Stimulated activated memory B cell treated with anti-CD40 and anti-IgM and Interleukin-4, amounts not matched to agents 10 μg/mL and 1 μg/mL and 100 μg/mL, for 72 hours (primary cell): ENCODE data around the gene NLRP12.
"Not testable (repeated sequence)": the region's sequence is repeated elsewhere in the genome, so short reads cannot be mapped to it uniquely, and the experiment has no call there.

Experiments
- ATAC-seq: fragments of 150-1000 bp; cut with Tn5 transposase; 2 replicates; pipeline ENCODE4 v1.10.0; 2021
- H3K27ac Mint-ChIP-seq: one replicate; pipeline ENCODE4 v1.8.0; 2022; ENCODE audit warnings: mild to moderate bottlenecking, mixed read lengths
- H3K27me3 Mint-ChIP-seq: one replicate; pipeline ENCODE4 v1.8.0; 2022; ENCODE audit warnings: mixed read lengths
- H3K36me3 Mint-ChIP-seq: one replicate; pipeline ENCODE4 v1.8.0; 2022; ENCODE audit warnings: mixed read lengths
- H3K4me1 Mint-ChIP-seq: one replicate; pipeline ENCODE4 v1.8.0; 2022; ENCODE audit warnings: mixed read lengths
- H3K4me3 Mint-ChIP-seq: one replicate; pipeline ENCODE4 v1.8.0; 2022; ENCODE audit warnings: mild to moderate bottlenecking, moderate library complexity, mixed read lengths
- H3K9me3 Mint-ChIP-seq: one replicate; pipeline ENCODE4 v1.8.0; 2022; ENCODE audit warnings: mixed read lengths

NLRP12 gene

DNA sequence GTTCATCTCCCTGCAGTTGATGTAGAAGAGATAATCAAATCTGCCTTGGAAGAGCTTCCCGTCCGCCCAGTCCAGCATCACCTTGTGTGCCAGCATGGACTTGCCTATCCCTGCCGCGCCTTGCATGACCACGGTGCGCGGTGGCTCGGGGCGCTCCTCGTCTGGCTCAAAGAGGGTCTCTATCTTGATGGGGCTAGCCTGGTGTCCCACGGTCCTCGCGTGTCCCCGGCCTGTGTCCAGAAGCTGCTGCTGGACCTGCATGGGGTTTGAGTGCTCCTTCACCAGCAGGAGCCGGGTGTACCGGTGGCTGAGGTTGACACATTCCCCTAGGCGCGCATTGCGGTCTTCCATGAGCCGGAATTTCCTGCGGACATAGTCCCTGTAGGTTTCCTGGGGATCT is 13.2 kb downstream of the NLRP12 start:
- H3K4me1 Mint-ChIP-seq = no peaks in the 10 kb centered on the region
- H3K27ac Mint-ChIP-seq = no peak overlapping the region

DNA sequence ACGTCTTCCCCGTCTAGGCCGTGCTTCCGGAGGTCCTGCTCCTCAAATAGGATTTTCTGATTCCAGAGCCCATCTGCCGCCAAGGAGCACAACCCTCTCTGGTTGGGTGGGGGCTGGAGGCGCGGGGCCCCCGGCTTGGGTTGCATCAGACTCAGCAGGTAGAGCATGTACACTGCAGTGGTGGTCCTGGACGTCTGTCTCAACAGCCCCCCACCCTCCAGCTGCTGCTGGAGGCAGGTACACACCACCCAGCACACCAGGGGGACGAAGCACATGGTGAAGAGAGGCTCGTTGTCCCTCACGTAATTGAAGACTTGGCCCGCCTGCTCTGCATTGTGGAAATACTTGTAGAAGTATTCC is 13.9 kb downstream of the NLRP12 start:
- Mint-ChIP-seq H3K9me3 (no peaks in the 10 kb centered on the region), H3K36me3 (no peaks in the 10 kb centered on the region), H3K27me3 (no peaks in the 10 kb centered on the region), H3K27ac (no peak overlapping the region), H3K4me1 (no peaks in the 10 kb centered on the region), H3K4me3 (no peak overlapping the region)
- no peak for ATAC-seq

More for the DNA sequence above, 13.2 kb downstream of the NLRP12 start:
- Mint-ChIP-seq H3K27me3 (no peaks in the 10 kb centered on the region), H3K9me3 (no peaks in the 10 kb centered on the region), H3K4me3 (no peak overlapping the region), H3K36me3 (no peaks in the 10 kb centered on the region)
- no peak for ATAC-seq

DNA sequence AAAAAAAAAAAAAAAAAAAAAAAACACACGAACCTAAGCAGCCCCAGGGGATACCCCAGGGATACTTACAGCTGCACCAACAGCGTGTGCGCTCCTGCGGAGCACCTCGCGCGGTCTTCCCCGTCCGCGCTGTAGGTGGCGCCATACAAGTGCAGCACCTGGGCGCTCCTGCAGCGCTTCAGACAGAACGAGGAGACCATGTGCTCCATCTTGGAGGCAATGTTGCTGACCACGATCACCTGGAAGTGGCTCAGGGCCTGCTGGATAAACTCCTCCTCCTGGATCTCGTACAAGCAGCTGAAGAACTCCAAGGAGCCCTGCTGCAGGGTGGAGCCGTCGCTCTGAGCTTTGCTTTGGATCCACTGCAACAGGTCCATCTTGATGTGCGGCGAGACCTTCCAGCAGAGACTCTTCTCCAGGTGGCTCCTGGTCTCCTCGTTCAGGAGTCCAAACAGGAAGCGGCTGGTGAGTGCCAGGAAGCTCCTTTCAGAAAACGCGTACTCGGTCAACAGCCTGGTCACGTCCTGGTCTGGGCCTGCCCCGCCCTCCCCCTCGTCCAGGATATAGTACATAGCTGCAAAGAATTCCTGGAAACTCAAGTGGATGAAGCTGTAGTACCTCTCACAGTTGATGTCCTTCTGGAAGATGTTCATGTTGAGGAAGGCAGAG is 14.5 kb downstream of the NLRP12 start:
- Mint-ChIP-seq H3K4me3 (no peak overlapping the region), H3K27me3 (no peaks in the 10 kb centered on the region), H3K4me1 (no peaks in the 10 kb centered on the region), H3K9me3 (no peaks in the 10 kb centered on the region), H3K36me3 (no peaks in the 10 kb centered on the region), H3K27ac (no peak overlapping the region)
- no peak for ATAC-seq

GRCh38 chr19:53808710-53809125 is 15.4 kb downstream of the NLRP12 start:
- H3K27ac Mint-ChIP-seq = no peak overlapping the region
- no peaks in the 10 kb centered on the region for H3K27me3 Mint-ChIP-seq
- no peaks in the 10 kb centered on the region for H3K4me1 Mint-ChIP-seq
- H3K9me3 Mint-ChIP-seq = no peaks in the 10 kb centered on the region
- ATAC-seq = no peak
- no peaks in the 10 kb centered on the region for H3K36me3 Mint-ChIP-seq
- no peak overlapping the region for H3K4me3 Mint-ChIP-seq

- no peaks in the 10 kb centered on the region for H3K27me3 Mint-ChIP-seq
- no peak overlapping the region for H3K27ac Mint-ChIP-seq
- H3K36me3 Mint-ChIP-seq = no peaks in the 10 kb centered on the region
- ATAC-seq = no peak
- no peaks in the 10 kb centered on the region for H3K4me1 Mint-ChIP-seq
- no peak overlapping the region for H3K4me3 Mint-ChIP-seq
- H3K9me3 Mint-ChIP-seq = no peaks in the 10 kb centered on the region
Measured at GRCh38 chr19:53801257-53801656, 22.9 kb downstream of the NLRP12 start.

DNA sequence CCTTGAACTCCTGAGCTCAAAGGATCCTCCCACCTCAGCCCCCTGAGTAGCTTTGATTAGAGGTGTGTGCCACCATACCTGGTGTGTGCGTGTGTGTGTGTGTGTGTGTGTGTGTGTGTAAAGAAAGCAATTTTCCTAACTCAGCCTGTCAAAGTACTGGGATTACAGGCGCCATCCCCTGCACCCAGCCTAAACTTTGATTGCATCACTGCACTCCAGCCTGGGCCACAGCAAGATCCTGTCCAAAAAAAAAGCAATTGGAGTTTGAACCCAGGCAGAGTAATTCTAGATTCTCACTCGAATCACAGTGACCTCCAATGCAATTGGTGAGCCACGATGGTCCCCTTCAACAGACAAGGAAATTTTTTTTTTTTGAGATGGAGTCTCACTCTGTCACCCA is 29.1 kb downstream of the NLRP12 start:
- Mint-ChIP-seq H3K9me3 (no peaks in the 10 kb centered on the region), H3K4me1 (peaks cover 6% of the 10 kb centered on the region)
- ATAC-seq = no peak

GRCh38 chr19:53792721-53793433 is 31.2 kb downstream of the NLRP12 start:
- no peaks in the 10 kb centered on the region for H3K36me3 Mint-ChIP-seq

More for the DNA sequence above, 29.1 kb downstream of the NLRP12 start:
- Mint-ChIP-seq H3K36me3 (no peaks in the 10 kb centered on the region), H3K27ac (no peak overlapping the region), H3K27me3 (no peaks in the 10 kb centered on the region), H3K4me3 (no peak overlapping the region)

GRCh38 chr19:53789708-53790678 is 34.1 kb downstream of the NLRP12 start:
- no peak overlapping the region for H3K27ac Mint-ChIP-seq
- no peaks in the 10 kb centered on the region for H3K27me3 Mint-ChIP-seq
- H3K36me3 Mint-ChIP-seq = no peaks in the 10 kb centered on the region
- H3K9me3 Mint-ChIP-seq = no peaks in the 10 kb centered on the region
- no peak overlapping the region for H3K4me3 Mint-ChIP-seq
- peaks cover 6% of the 10 kb centered on the region for H3K4me1 Mint-ChIP-seq
- ATAC-seq = no peak

More at GRCh38 chr19:53792721-53793433, 31.2 kb downstream of the NLRP12 start:
- Mint-ChIP-seq H3K4me3 (no peak overlapping the region), H3K9me3 (no peaks in the 10 kb centered on the region), H3K27me3 (no peaks in the 10 kb centered on the region), H3K27ac (no peak overlapping the region), H3K4me1 (peaks cover 6% of the 10 kb centered on the region)
- peak; percentile 92 for ATAC-seq

DNA sequence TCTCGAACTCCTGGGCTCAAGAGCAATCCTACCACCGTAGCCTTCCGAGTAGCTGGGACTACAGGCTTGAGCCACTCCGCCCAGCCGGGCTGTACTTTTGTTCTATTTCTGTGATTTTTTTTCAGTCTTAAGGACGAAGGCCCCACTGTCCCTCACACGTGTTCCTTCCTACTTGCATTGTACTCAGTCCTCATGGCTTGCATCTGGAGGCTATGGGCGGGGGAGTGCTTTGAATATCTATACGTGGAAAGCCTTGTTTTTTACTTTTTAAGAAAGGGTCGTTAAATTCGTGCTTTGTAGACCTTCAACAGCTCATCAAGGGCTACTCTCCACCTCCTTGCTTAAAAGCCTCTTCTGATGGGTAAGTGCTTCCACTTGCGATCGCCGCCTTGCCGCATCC is 36.8 kb downstream of the NLRP12 start:
- no peaks in the 10 kb centered on the region for H3K9me3 Mint-ChIP-seq
- no peak overlapping the region for H3K4me3 Mint-ChIP-seq
- no peak for ATAC-seq
- H3K27ac Mint-ChIP-seq = no peak overlapping the region
- no peaks in the 10 kb centered on the region for H3K27me3 Mint-ChIP-seq
- no peaks in the 10 kb centered on the region for H3K36me3 Mint-ChIP-seq
- no peaks in the 10 kb centered on the region for H3K4me1 Mint-ChIP-seq

GRCh38 chr19:53786744-53787143 is 37.4 kb downstream of the NLRP12 start:
- H3K4me1 Mint-ChIP-seq = no peaks in the 10 kb centered on the region
- no peak for ATAC-seq
- no peaks in the 10 kb centered on the region for H3K27me3 Mint-ChIP-seq
- no peaks in the 10 kb centered on the region for H3K9me3 Mint-ChIP-seq
- no peak overlapping the region for H3K4me3 Mint-ChIP-seq
- no peaks in the 10 kb centered on the region for H3K36me3 Mint-ChIP-seq
- no peak overlapping the region for H3K27ac Mint-ChIP-seq

DNA sequence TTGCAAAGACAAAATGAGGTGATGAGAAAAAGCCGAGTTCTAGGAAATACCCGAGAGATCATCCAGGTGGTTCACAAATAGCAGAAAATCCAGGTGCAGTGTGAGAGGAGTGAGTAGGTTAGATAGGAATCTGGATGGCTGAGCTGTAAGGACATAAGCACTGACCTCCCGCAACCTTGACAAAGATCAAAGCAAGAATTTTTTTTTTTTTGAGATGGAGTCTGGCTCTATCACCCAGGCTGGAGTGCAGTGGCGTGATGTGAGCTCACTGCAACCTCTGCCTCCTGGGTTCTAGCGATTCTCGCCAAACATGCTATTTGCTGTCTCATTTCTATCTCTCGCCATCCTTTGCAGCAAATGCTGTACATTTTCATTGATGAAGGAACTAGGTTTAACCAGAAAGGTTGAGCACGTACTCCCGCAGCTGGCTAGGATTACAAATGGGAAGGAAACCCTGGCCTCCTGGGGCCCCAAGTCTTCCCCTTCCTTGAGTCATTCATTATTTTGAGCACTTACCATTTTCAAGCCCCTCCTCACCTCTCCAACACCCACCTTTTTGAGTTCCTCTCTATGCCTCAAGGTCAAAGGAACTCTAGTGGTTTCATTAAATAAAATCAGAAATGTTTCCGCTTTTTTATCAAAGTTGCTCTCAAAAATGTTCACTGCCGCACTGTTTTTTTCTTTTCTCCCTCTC is 38.8 kb downstream of the NLRP12 start:
- no peaks in the 10 kb centered on the region for H3K36me3 Mint-ChIP-seq
- no peak overlapping the region for H3K27ac Mint-ChIP-seq
- ATAC-seq = no peak
- no peak overlapping the region for H3K4me3 Mint-ChIP-seq
- no peaks in the 10 kb centered on the region for H3K4me1 Mint-ChIP-seq
- H3K9me3 Mint-ChIP-seq = no peaks in the 10 kb centered on the region
- no peaks in the 10 kb centered on the region for H3K27me3 Mint-ChIP-seq

GRCh38 chr19:53782698-53783097 is 41.4 kb downstream of the NLRP12 start:
- Mint-ChIP-seq H3K27ac (no peak overlapping the region), H3K9me3 (no peaks in the 10 kb centered on the region), H3K36me3 (no peaks in the 10 kb centered on the region), H3K4me1 (no peaks in the 10 kb centered on the region), H3K27me3 (no peaks in the 10 kb centered on the region), H3K4me3 (no peak overlapping the region)
- ATAC-seq = no peak

- not testable (repeated sequence) for H3K4me1 Mint-ChIP-seq, H3K27me3 Mint-ChIP-seq, ATAC-seq, H3K36me3 Mint-ChIP-seq, H3K4me3 Mint-ChIP-seq, H3K9me3 Mint-ChIP-seq, H3K27ac Mint-ChIP-seq
Measured at GRCh38 chr19:53781332-53781731, 42.8 kb downstream of the NLRP12 start.

- Mint-ChIP-seq H3K27me3 (no peaks in the 10 kb centered on the region), H3K4me3 (no peak overlapping the region), H3K36me3 (no peaks in the 10 kb centered on the region), H3K4me1 (no peaks in the 10 kb centered on the region), H3K27ac (no peak overlapping the region), H3K9me3 (no peaks in the 10 kb centered on the region)
- ATAC-seq = no peak
Measured at GRCh38 chr19:53780506-53780905, 43.6 kb downstream of the NLRP12 start.

DNA sequence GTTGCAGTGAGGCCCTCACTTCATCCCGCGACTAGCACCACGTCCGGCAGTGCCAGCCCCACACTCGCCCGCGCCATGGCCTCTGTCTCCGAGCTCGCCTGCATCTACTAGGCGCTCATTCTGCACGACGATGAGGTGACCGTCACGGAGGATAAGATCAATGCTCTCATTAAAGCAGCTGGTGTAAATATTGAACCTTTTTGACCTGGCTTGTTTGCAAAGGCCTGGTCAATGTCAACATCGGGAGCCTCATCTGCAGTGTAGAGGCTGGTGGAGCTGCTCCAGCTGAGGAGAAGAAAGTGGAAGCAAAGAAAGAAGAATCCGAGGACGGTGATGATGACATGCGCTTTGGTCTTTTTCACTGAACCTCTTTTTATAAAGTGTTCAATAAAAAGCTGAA is 48.6 kb downstream of the NLRP12 start:
- no peak overlapping the region for H3K4me3 Mint-ChIP-seq
- no peak for ATAC-seq
- H3K9me3 Mint-ChIP-seq = no peaks in the 10 kb centered on the region
- no peak overlapping the region for H3K27ac Mint-ChIP-seq
- no peaks in the 10 kb centered on the region for H3K36me3 Mint-ChIP-seq
- H3K4me1 Mint-ChIP-seq = peaks cover 5% of the 10 kb centered on the region
- no peaks in the 10 kb centered on the region for H3K27me3 Mint-ChIP-seq
